Neural progenitor cell (in vitro differentiated cells): Measurements from ENCODE around the gene HMGN1. TPM values are rescaled to one million over a fixed set of nuclear protein-coding genes. Genes with fewer than 3 reads are reported as not detected.

Source experiments
- DNase-seq: peaks from one replicate; pipeline ENCODE4 v3.0.0-alpha.2; 2016; ENCODE audit warnings: low spot score
- H2AFZ ChIP-seq: fragments of 200-600 bp; sonication (generic); replicated peaks from 2 replicates; pipeline ENCODE4 v1.6.1; 2016; ENCODE audit warnings: antibody characterized with exemption
- H3F3A ChIP-seq: fragments of 200-600 bp; sonication (generic); 2 replicates; pipeline ENCODE4 v1.6.1; 2016; ENCODE audit warnings: antibody characterized with exemption, low read depth
- H3K27ac ChIP-seq: fragments of 200-600 bp; sonication (generic); 2 replicates; pipeline ENCODE4 v1.5.1; 2016; ENCODE audit warnings: mild to moderate bottlenecking
- H3K27me3 ChIP-seq: fragments of 200-600 bp; sonication (generic); 2 replicates; pipeline ENCODE4 v1.6.1; 2016; ENCODE audit warnings: mild to moderate bottlenecking, moderate library complexity
- H3K36me3 ChIP-seq: fragments of 200-600 bp; sonication (generic); 2 replicates; pipeline ENCODE4 v1.5.1; 2016
- H3K4me1 ChIP-seq: fragments of 200-600 bp; sonication (generic); 2 replicates; pipeline ENCODE4 v1.6.1; 2016; ENCODE audit warnings: mixed run types
- H3K4me2 ChIP-seq: fragments of 200-600 bp; sonication (generic); 2 replicates; pipeline ENCODE4 v1.6.1; 2016
- H3K4me3 ChIP-seq: fragments of 200-600 bp; sonication (generic); 2 replicates; pipeline ENCODE4 v1.5.1; 2016
- H3K79me2 ChIP-seq: fragments of 200-600 bp; sonication (generic); 2 replicates; pipeline ENCODE4 v1.6.1; 2016; ENCODE audit warnings: low read depth
- H3K9ac ChIP-seq: fragments of 200-600 bp; sonication (generic); 2 replicates; pipeline ENCODE4 v1.6.1; 2016
- H3K9me3 ChIP-seq: fragments of 200-600 bp; sonication (generic); 2 replicates; pipeline ENCODE4 v1.5.1; 2016; ENCODE audit warnings: low read depth
- H4K20me1 ChIP-seq: fragments of 200-600 bp; sonication (generic); 2 replicates; pipeline ENCODE4 v1.6.1; 2016; ENCODE audit warnings: low read depth
- H3K27ac Mint-ChIP-seq: 3 replicates; pipeline ENCODE4 v1.8.0; 2021; ENCODE audit warnings: mixed read lengths
- H3K27me3 Mint-ChIP-seq: 2 replicates; pipeline ENCODE4 v1.8.0; 2022; ENCODE audit warnings: low read depth, mild to moderate bottlenecking, inconsistent platforms, moderate library complexity, mixed read lengths; ENCODE audit not compliant: insufficient read depth
- H3K36me3 Mint-ChIP-seq: 3 replicates; pipeline ENCODE4 v1.8.0; 2021; ENCODE audit warnings: mixed read lengths
- H3K4me1 Mint-ChIP-seq: 3 replicates; pipeline ENCODE4 v1.8.0; 2021; ENCODE audit warnings: mixed read lengths
- H3K4me3 Mint-ChIP-seq: 3 replicates; pipeline ENCODE4 v1.8.0; 2021; ENCODE audit warnings: mild to moderate bottlenecking, moderate library complexity, mixed read lengths
- H3K9me3 Mint-ChIP-seq: 3 replicates; pipeline ENCODE4 v1.8.0; 2020; ENCODE audit warnings: mixed read lengths
- EZH2 ChIP-seq: fragments of 200-600 bp; sonication (generic); IDR thresholded peaks from 2 replicates; pipeline ENCODE4 v1.6.1; 2017; ENCODE audit warnings: antibody characterized with exemption, mild to moderate bottlenecking, moderate library complexity
- EZH2phosphoT487 ChIP-seq: fragments of 200-600 bp; sonication (generic); IDR thresholded peaks from 2 replicates; pipeline ENCODE4 v1.6.1; 2017; ENCODE audit warnings: antibody characterized with exemption
- total RNA-seq: library from RNA; depleted of rRNA; stranded (reverse); fragments of >200 nt; gene quantifications from 2 replicates; pipeline ENCODE4 v1.2.3, GENCODE V29; 2015; ENCODE audit warnings: low replicate concordance
- TF ChIP-seq, protein P1 (sequence below): fragments of 200-600 bp; sonication (generic); IDR thresholded peaks from 2 replicates; pipeline ENCODE4 v1.5.1; 2017; ENCODE audit warnings: antibody characterized with exemption, mild to moderate bottlenecking

Gene HMGN1
- total RNA-seq, 1 donor from 2014 or later = 903 TPM

- H3K36me3 Mint-ChIP-seq = no peaks in the 10 kb centered on the region
- H3K9me3 Mint-ChIP-seq = no peaks in the 10 kb centered on the region
- peaks cover 3% of the 10 kb centered on the region for H3K27me3 Mint-ChIP-seq
- Histone ChIP-seq H3K79me2 (no peaks in the 10 kb centered on the region), H3K4me2 (no peak overlapping the region), H3K36me3 (no peaks in the 10 kb centered on the region), H2AFZ (no peak overlapping the region), H3K9me3 (no peaks in the 10 kb centered on the region), H3F3A (no peaks in the 10 kb centered on the region), H3K27ac (no peak overlapping the region), H3K4me1 (no peaks in the 10 kb centered on the region), H3K27me3 (no peaks in the 10 kb centered on the region), H4K20me1 (no peaks in the 10 kb centered on the region), H3K4me3 (no peak overlapping the region), H3K9ac (no peak overlapping the region)
- TF ChIP-seq EZH2phosphoT487 (no peak), EZH2 (no peak)
- TF ChIP-seq, protein P1, sequence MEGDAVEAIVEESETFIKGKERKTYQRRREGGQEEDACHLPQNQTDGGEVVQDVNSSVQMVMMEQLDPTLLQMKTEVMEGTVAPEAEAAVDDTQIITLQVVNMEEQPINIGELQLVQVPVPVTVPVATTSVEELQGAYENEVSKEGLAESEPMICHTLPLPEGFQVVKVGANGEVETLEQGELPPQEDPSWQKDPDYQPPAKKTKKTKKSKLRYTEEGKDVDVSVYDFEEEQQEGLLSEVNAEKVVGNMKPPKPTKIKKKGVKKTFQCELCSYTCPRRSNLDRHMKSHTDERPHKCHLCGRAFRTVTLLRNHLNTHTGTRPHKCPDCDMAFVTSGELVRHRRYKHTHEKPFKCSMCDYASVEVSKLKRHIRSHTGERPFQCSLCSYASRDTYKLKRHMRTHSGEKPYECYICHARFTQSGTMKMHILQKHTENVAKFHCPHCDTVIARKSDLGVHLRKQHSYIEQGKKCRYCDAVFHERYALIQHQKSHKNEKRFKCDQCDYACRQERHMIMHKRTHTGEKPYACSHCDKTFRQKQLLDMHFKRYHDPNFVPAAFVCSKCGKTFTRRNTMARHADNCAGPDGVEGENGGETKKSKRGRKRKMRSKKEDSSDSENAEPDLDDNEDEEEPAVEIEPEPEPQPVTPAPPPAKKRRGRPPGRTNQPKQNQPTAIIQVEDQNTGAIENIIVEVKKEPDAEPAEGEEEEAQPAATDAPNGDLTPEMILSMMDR = no peak
- no peak for DNase-seq
- no peak overlapping the region for H3K4me3 Mint-ChIP-seq
- H3K27ac Mint-ChIP-seq = peak overlapping the region; percentile 30
- H3K4me1 Mint-ChIP-seq = peaks cover 5% of the 10 kb centered on the region
Observed at GRCh38 chr21:39332175-39332574, 16.7 kb downstream of the HMGN1 start.

DNA sequence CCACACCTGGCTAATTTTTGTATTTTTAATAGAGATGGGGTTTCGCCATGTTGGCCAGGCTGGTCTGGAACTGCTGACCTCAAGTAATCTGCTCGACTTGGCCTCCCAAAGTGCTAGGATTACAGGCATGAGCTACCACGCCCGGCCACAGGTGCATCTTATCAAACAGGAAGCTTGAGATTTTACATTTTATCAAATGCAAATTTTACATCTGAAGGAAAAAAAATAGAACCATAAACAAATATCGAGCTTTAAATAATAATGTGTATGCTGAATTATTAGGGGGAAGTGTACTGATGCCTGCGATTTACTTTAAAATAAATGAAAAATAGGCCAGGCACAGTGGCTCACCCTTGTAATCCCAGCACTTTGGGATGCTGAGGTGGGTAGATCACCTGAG lies 18.9 kb downstream of the HMGN1 start:
- TF ChIP-seq EZH2phosphoT487 (no peak), EZH2 (no peak)
- TF ChIP-seq, protein P1 = no peak
- Mint-ChIP-seq H3K27me3 (peaks cover 6% of the 10 kb centered on the region), H3K9me3 (no peaks in the 10 kb centered on the region), H3K36me3 (peaks cover 1% of the 10 kb centered on the region), H3K27ac (no peak overlapping the region), H3K4me1 (peaks cover 7% of the 10 kb centered on the region), H3K4me3 (no peak overlapping the region)
- Histone ChIP-seq H3K79me2 (no peaks in the 10 kb centered on the region), H3K9ac (no peak overlapping the region), H3K4me2 (no peak overlapping the region), H3K27ac (no peak overlapping the region), H3K4me3 (no peak overlapping the region), H3K27me3 (no peaks in the 10 kb centered on the region), H4K20me1 (no peaks in the 10 kb centered on the region), H3K36me3 (no peaks in the 10 kb centered on the region), H2AFZ (no peak overlapping the region), H3F3A (no peaks in the 10 kb centered on the region), H3K4me1 (no peaks in the 10 kb centered on the region), H3K9me3 (no peaks in the 10 kb centered on the region)
- DNase-seq = no peak

- H3K9me3 Mint-ChIP-seq = no peaks in the 10 kb centered on the region
Observed at GRCh38 chr21:39327727-39328126, 21.2 kb downstream of the HMGN1 start.

More at GRCh38 chr21:39327727-39328126, 21.2 kb downstream of the HMGN1 start:
- H3K4me3 Mint-ChIP-seq = no peak overlapping the region
- Histone ChIP-seq H3K36me3 (no peaks in the 10 kb centered on the region), H3K9ac (no peak overlapping the region), H3F3A (no peaks in the 10 kb centered on the region), H4K20me1 (no peaks in the 10 kb centered on the region), H3K79me2 (no peaks in the 10 kb centered on the region), H3K4me3 (no peak overlapping the region), H3K4me2 (no peak overlapping the region), H3K27me3 (no peaks in the 10 kb centered on the region), H3K4me1 (no peaks in the 10 kb centered on the region), H3K9me3 (no peaks in the 10 kb centered on the region), H3K27ac (no peak overlapping the region), H2AFZ (no peak overlapping the region)
- TF ChIP-seq EZH2 (no peak), EZH2phosphoT487 (no peak)
- TF ChIP-seq, protein P1 = no peak
- H3K4me1 Mint-ChIP-seq = peaks cover 10% of the 10 kb centered on the region
- no peak overlapping the region for H3K27ac Mint-ChIP-seq
- DNase-seq = no peak
- peaks cover 6% of the 10 kb centered on the region for H3K27me3 Mint-ChIP-seq
- peaks cover 2% of the 10 kb centered on the region for H3K36me3 Mint-ChIP-seq
